Measurements from ENCODE around the gene SCFD2. TPM values are rescaled to one million over a fixed set of nuclear protein-coding genes. Genes with fewer than 3 reads are reported as not detected.

SCFD2 gene
- total RNA-seq, 1 experiment from 2014 or later: 8.1 TPM

- Histone ChIP-seq H3K79me2 (ENCODE audit: low read depth) (no peaks in the 10 kb centered on the region), H3K27me3 (ENCODE audit: insufficient read depth, low read depth) (no peaks in the 10 kb centered on the region), H3K4me1 (replicated peaks; ENCODE audit: insufficient read depth) (no peaks in the 10 kb centered on the region), H3K4me3 (no peak overlapping the region), H3K9me3 (ENCODE audit: insufficient read depth, low read depth) (no peaks in the 10 kb centered on the region), H3K9me2 (ENCODE audit: insufficient read depth) (no peaks in the 10 kb centered on the region), H3K4me2 (no peak overlapping the region), H4K20me1 (ENCODE audit: insufficient read depth) (no peaks in the 10 kb centered on the region), H3F3A (ENCODE audit: insufficient read depth, low read depth) (no peaks in the 10 kb centered on the region), H3K27ac (no peak overlapping the region), H3K36me3 (ENCODE audit: low read depth) (no peaks in the 10 kb centered on the region), H2AFZ (no peak overlapping the region)
- TF ChIP-seq CTCF (conservative IDR thresholded peaks at IDR 0.05): no peak
- POLR2A ChIA-PET (ENCODE audit: unreplicated experiment): interaction anchor here (0.6 kb wide), 1 partner anchor 341 kb away, joined by 9 read pairs; no protein-coding TSS in a partner anchor
- no peak for DNase-seq
- BruUV-seq (replicated peaks): no TSS peak
- intact Hi-C loops (cut with micrococcal nuclease; ENCODE audit: unreplicated experiment): no loop called here
- CTCF ChIA-PET: no interaction called here
These were observed 159.9 kb downstream of the SCFD2 start for GRCh38 chr4:53205970-53206369.

- POLR2A ChIA-PET (ENCODE audit: unreplicated experiment): no interaction called here
- Histone ChIP-seq H3K27ac (no peak overlapping the region), H3K27me3 (ENCODE audit: insufficient read depth, low read depth) (no peaks in the 10 kb centered on the region), H3K4me2 (no peak overlapping the region), H3K9me2 (ENCODE audit: insufficient read depth) (no peaks in the 10 kb centered on the region), H3K36me3 (ENCODE audit: low read depth) (no peaks in the 10 kb centered on the region), H3K9me3 (ENCODE audit: insufficient read depth, low read depth) (no peaks in the 10 kb centered on the region), H3K4me1 (replicated peaks; ENCODE audit: insufficient read depth) (no peaks in the 10 kb centered on the region), H3F3A (ENCODE audit: insufficient read depth, low read depth) (peaks cover 4% of the 10 kb centered on the region; the same call in 1 of the 2 replicates), H3K79me2 (ENCODE audit: low read depth) (no peaks in the 10 kb centered on the region), H3K4me3 (no peak overlapping the region), H4K20me1 (ENCODE audit: insufficient read depth) (peaks cover 5% of the 10 kb centered on the region; the same call in 1 of the 2 replicates), H2AFZ (no peak overlapping the region)
- CTCF ChIA-PET: no interaction called here
- no TSS peak for BruUV-seq (replicated peaks)
- no peak for DNase-seq
- intact Hi-C loops (cut with micrococcal nuclease; ENCODE audit: unreplicated experiment): loop anchor here (5.0 kb wide), 1 partner anchor 708 kb away; no protein-coding TSS in a partner anchor
- no peak for TF ChIP-seq CTCF (conservative IDR thresholded peaks at IDR 0.05)
- TF ChIP-seq EZH2 (IDR thresholded peaks at IDR 0.05; ENCODE audit: low read depth): no peak
These were observed 166.5 kb downstream of the SCFD2 start for GRCh38 chr4:53199356-53199755.

GRCh38 chr4:53197772-53198142, 168.1 kb downstream of the SCFD2 start:
- CTCF ChIA-PET: interaction anchor here (0.6 kb wide), 2 partner anchors 869 to 1034 kb away, joined by 4 to 6 read pairs; no protein-coding TSS in a partner anchor

More at GRCh38 chr4:53197772-53198142, 168.1 kb downstream of the SCFD2 start:
- Histone ChIP-seq H3F3A (ENCODE audit: insufficient read depth, low read depth) (peaks cover 4% of the 10 kb centered on the region; the same call in 1 of the 2 replicates), H3K4me1 (replicated peaks; ENCODE audit: insufficient read depth) (no peaks in the 10 kb centered on the region), H3K27ac (no peak overlapping the region), H3K79me2 (ENCODE audit: low read depth) (no peaks in the 10 kb centered on the region), H3K4me2 (no peak overlapping the region), H3K9me2 (ENCODE audit: insufficient read depth) (no peaks in the 10 kb centered on the region), H3K9me3 (ENCODE audit: insufficient read depth, low read depth) (no peaks in the 10 kb centered on the region), H2AFZ (no peak overlapping the region), H3K36me3 (ENCODE audit: low read depth) (no peaks in the 10 kb centered on the region), H4K20me1 (ENCODE audit: insufficient read depth) (peaks cover 9% of the 10 kb centered on the region), H3K27me3 (ENCODE audit: insufficient read depth, low read depth) (no peaks in the 10 kb centered on the region), H3K4me3 (no peak overlapping the region)
- intact Hi-C loops (cut with micrococcal nuclease; ENCODE audit: unreplicated experiment): loop anchor here (1.0 to 5.0 kb wide), 4 partner anchors 394 to 1037 kb away; partner anchors contain the start of gene LNX1
- TF ChIP-seq CTCF (conservative IDR thresholded peaks at IDR 0.05) (no peak), EZH2 (IDR thresholded peaks at IDR 0.05; ENCODE audit: low read depth) (no peak)
- no peak for DNase-seq
- POLR2A ChIA-PET (ENCODE audit: unreplicated experiment): no interaction called here
- BruUV-seq (replicated peaks): no TSS peak

Measured in PC-9 (cell line).